GM21447 (cell line): ENCODE measurements around the gene SLC25A22.

ENCODE experiments used
- ATAC-seq: cut with Tn5 transposase; IDR thresholded peaks from one replicate; pipeline ENCODE4 v1.9.1; 2021; ENCODE audit not compliant: unreplicated experiment

SLC25A22 gene

GRCh38 chr11:823441-824291 is 25.6 kb upstream of the SLC25A22 start:
- no peak for ATAC-seq

DNA sequence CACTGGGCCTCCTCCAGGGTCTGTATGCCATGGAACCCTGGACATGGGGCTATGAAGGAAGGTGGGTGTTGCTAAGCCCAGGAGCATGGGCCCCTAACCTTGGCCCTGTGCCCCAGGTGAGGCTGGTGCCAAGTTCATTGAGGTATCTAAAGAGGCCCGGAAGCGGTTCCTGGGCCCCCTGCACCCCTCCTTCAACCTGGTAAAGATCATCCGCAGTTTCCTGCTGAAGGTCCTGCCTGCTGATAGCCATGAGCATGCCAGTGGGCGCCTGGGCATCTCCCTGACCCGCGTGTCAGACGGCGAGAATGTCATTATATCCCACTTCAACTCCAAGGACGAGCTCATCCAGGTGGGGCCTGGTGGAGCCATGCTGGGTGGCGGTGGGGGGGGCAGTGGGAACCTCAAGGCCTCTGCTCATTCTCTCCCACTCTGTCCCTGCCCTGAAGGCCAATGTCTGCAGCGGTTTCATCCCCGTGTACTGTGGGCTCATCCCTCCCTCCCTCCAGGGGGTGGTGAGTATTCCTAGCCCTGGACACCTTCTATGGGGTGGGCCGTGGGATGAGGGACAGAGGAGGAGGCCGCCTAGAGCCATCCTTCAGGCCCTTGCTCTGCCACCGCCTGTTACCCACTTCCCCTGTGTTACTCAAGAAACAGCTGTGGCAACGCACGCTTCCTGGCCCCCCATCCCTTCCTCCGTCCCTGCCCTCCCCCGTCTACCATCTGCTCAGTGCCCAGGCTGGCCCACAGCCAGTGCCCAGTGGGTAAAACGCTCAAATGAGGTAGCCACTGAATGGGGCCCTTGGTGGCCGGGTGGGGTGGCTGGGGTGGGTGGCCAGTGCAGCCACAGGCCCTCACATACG is 23.7 kb upstream of the SLC25A22 start:
- no peak for ATAC-seq

DNA sequence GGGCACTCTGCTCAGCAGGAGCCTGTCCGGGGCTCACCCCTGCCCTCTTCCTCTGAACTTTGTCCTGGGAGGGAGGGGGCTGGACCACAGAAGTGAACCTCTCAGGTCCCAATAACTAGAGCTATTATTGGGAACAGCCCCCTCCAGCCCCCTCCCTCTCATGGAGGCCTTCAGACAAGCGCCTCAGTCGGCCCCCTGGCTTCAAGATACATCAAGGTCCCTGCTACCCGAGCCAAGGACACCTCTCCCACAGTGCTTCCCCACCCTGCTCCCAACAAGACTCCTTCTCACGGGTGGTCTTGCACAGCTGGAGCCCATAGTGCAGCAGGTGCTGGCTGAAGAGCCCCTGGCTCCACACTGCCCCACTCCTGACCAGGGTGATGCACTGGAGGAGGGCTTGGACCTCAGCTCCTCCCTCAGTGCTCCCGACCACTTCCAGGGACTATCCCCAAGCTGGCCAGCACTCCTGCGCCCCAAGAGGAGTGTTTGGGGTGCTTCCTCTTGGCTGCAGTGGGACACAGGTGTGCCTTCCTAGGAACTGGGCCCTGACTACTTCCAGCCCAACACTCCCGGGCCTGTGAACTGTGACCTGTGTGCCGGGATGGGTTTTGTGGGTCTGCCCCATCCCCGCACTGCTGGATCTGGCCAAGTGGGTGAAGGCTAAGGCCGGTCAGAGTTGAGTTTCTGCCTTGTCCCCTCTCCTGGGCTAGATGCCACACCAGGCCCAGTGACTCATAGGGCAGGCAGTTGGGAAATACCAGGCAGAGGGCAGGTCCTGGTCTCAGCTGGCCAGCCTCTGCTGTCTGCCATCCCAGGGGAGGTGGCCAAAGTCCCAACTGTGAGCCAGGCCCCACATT is 22.8 kb upstream of the SLC25A22 start:
- no peak for ATAC-seq

DNA sequence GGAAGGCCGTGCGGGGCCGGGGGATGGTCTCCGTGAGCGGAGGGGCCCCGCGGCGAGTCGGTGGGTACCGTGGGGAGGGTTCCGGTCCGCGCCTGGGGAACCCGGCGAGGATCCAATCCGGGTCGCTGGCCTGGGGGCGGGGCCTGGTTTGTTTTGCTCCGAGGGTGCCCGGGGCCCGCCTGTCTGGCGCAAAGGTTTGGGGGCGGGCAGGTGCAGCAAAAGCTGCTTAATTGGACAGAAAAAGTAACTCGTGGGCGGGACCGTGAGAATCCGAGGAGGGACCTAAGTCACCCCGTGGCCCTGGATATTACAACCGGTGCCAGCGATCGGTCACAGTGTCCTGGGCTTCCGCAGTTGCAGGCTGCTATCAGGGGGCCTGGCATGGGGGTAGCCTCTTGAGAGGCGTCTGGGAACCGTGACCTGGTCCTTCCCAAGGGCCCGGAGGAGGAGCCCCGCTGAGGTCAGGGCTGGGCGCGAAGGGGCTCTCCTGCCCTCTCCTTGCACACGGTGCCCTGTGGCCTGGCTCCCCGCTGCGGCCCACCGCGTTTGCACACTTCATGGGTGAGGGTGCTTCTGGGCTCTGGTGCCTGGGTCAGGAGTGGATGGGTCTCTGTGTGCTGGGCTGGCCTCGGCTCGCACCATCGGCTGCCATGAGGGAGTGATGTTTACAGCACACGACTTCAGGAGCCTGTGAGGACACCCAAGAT is 22.0 kb upstream of the SLC25A22 start:
- ATAC-seq = peak; percentile 71

DNA sequence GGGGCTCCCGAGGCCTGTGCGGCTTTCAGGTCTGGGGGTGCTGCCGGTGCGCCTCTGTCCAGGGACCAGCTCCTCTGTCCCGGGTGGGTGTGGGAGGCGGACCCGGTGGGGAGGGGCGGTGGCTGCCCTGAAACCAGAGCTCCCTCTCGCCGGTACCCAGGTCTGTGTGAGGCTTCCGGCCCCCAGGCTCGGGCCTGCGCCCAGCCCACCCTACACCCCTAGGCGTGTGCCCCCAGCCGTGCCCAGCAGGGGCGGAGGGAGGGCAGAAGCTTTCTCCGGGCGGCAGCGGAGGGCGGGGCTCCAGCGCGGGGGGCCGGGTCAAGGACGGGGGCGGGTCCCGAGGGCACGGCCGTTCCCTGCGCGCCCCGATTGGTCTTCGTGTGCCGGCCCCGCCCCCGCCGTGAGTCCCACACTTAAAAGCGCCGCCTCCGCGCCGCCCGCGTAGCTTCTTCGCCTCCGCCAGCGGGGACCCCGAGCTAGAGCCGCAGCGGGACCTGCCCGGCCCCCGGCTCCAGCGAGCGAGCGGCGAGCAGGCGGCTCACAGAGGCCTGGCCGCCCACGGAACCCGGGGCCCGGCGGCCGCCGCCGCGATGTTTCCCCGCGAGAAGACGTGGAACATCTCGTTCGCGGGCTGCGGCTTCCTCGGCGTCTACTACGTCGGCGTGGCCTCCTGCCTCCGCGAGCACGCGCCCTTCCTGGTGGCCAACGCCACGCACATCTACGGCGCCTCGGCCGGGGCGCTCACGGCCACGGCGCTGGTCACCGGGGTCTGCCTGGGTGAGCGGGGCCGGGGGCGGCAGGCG is 21.2 kb upstream of the SLC25A22 start:
- ATAC-seq = peak; percentile 74

GRCh38 chr11:818396-819128 is 20.5 kb upstream of the SLC25A22 start, which contains the start of gene PNPLA2:
Gene PNPLA2, plus strand, starts transcription at chr11:818914. Its CDS starts 805 bp downstream, at chr11:819719.
- no peak for ATAC-seq

GRCh38 chr11:816433-816779 is 18.3 kb upstream of the SLC25A22 start:
- no peak for ATAC-seq

DNA sequence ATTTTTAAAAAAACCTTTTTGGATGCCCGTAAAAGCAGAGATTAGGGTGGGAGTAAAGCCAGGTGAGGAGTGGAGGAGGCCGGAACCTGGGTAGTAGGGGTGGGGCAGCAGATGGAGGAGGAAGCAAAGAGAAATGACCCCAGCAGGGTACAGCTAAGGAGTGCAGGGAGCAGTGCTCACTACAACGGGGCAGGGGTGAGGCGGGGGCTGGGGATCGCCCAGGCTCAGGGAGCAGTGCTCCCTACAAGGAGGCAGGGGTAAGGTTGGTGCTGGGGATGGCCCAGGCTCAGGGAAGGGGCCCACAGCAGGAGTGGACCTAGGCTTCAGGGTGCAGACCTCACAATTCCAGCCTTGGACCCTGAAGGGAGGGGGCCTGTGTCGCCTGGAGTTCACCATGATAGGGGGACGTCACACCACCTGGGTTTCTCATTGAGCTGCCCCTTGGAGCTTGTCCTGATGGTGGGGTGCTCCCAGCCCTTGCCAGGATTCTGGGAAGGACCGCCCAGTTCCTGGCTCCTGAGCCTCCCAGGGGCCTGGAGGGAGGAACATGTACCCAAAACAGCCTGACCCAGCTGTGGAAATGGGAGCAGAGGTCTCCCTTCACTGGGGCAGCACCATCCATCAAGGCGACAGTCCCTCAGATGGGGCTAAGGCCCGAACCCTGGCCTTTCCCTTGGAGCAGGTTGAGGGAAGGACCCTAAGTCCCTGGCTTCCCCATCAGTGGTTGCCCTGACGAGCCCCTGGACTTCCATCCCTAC is 17.8 kb upstream of the SLC25A22 start:
- ATAC-seq = no peak

GRCh38 chr11:813456-814096 is 15.5 kb upstream of the SLC25A22 start:
- ATAC-seq = no peak

DNA sequence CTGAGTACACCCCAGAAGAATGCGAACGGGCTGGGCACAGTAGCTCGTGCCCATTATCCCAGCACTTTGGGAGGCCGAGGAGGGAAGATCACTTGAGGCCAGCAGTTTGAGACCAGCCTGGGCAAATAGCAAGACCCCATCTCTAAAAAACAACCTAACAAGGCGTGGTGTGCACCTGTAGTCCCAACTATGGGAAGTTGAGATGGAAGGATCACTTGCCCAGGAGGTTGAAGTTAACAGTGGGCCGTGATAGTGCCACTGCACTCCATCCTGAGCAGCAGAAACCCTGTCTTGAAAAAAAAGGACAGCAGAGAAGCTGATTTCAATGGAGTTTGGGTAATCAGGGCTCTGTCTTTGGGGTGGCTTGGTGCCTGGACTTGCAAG is 15.0 kb upstream of the SLC25A22 start:
- ATAC-seq = no peak

GRCh38 chr11:812390-812789 is 14.3 kb upstream of the SLC25A22 start:
- no peak for ATAC-seq

DNA sequence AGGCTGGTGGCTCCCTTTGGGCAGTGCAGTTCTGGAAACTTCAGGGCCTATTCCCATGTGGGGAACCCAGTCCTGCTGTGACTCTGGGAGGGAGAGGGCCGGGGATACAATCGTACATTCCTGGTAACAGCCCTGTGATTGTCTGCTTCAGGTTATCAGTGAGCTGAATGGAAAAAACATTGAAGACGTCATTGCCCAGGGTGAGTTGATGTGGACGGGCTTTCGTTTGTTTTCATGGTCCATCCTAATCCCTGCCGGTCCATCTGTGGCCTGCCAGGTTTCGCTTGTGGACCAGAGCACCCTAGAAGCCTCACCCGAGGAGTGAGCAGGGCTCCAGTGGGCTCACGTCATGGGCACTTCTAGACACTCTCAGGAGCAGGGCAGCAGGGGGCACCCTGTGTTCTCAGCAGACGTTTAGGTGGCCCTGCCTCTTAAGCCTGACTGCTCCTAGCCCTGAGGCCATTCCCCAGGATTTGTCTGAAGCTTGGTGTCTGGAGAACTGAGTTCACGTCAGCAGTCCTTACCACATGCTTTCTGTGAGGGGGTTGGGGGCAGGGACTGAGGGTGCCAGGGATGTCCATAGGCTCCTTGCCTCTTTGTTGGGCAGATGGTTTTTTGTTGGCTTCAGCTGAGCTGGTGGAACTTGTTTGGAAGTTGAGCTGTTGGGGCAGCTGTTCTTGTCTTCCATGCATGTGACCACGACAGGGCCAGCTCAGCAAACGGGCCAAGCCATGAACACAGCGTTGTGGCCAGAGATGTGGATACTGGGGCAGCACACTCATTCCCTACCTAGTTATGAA is 13.6 kb upstream of the SLC25A22 start:
- ATAC-seq = no peak

- peak; percentile 2 for ATAC-seq
Observed at GRCh38 chr11:810040-810567, 12.0 kb upstream of the SLC25A22 start.

DNA sequence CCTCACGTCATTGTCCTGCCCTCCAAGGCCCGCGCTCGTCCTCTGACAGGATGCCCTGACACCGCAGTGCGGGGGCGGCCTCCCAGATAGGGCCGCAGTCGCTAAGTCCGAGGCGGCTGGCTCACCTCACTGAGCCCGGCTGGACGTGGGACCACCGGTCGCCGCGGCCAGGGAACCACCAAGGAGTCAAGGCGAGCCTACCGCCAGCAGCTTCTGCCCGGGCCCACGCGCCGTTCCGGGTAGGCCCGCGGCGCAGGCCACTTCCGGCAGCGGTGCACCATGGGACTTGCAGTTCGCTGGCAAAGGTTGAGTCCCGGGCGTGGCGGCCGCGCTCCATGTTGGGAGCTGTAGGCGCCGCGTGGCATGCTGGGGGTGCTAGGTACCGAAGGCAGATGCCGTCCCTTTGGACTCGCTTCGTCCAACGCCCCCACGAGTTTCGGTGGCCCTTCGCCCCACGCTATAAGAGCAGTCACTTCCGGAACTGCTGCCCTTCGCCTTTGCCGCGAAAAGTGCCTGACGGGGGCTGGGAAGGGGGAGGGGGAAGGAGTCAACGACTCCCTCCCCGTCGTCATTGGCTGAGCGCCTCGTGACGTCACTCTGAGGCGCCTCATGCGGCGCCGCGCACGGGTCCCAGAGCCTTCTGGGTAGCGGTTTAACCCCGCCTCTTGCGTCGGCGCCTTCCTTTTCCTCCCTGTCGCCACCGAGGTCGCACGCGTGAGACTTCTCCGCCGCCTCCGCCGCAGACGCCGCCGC is 11.4 kb upstream of the SLC25A22 start, which contains the start of gene RPLP2:
RPLP2 (plus strand) TSS at position 681 of the 753 bp plus-strand sequence. CDS start 268 bp downstream, outside the sequence.
- ATAC-seq = peak; percentile 64

DNA sequence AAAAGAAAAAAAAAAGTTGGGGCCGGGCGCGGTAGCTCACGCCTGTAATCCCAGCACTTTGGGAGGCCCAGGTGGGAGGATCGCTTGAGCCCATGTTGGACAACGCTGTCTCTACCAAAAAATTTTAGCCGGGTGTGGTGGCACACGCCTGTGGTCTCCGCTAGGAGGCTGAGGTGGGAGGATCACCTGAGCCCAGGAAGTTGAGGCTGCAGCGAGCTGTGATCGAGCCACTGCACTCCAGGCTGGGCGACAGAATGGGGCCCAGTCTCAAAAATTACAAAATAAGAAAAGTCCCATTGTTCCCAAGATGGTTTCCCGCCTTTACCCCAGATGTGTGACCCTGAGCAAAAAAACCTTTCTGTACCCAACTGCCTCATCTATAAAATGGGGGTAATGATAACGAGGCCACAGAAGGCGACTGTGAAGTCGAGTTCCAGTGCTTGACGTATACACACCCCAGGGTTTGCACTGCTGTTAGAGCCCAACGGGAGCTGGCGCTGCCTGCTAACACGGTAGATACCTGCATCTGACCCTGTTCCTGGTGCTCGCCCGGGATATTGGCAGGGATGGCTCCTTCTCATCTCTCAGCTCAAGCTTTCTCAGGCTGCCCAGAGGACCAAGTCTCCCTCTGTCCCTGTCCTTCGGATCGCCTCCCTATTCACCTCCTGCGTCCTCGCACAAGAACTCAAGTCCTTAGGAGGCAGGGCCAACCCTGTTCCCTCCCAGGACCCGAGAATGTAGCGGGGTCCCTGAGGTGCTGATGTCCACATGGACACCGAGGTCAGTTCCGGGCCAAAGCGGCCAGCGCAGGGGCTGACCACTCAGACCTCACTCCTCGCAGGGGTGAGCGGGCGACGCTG is 10.6 kb upstream of the SLC25A22 start:
- peak; percentile 1 for ATAC-seq
